Activated CD4-positive, alpha-beta T cell treated with anti-CD3 and anti-CD28 coated beads, Interleukin-2, amount 50 U/mL, for 4 hours (primary cell): ENCODE measurements around the gene PTPRS.
A peak's percentile ranks its signal among the peaks of the same experiment; 100 is the strongest.
"Not testable (repeated sequence)": the region's sequence is repeated elsewhere in the genome, so short reads cannot be mapped to it uniquely, and the experiment has no call there.

Experiments used
- DNase-seq, 2 experiments: peaks; one replicate each; pipeline ENCODE4 v3.0.0-alpha.2; 2020

Gene PTPRS

GRCh38 chr19:5340637-5341447 is at the start of gene PTPRS:
PTPRS (minus strand) TSS chr19:5340812; CDS start chr19:5286140, 54,672 bp downstream.
- peak; percentile 44 to 48 for DNase-seq

DNA sequence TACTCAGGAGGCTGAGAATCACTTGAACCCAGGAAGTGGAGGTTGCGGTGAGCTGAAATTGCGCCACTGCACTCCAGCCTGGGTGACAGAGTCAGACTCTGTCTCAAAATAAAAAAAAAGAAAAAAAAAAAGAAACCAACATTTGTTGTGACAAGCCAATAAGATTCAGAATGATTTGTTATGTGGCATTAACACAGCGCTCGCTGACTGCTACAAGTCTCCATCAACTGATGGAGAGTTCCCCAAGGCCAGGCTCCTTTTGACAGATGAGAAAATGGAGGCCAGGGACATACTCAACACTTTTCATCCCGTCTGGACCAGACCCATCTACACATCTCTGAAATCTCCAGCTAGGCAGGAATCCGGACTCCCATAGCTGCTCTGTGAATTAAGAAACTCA is 48.7 kb upstream of the PTPRS start:
- no peak for DNase-seq

DNA sequence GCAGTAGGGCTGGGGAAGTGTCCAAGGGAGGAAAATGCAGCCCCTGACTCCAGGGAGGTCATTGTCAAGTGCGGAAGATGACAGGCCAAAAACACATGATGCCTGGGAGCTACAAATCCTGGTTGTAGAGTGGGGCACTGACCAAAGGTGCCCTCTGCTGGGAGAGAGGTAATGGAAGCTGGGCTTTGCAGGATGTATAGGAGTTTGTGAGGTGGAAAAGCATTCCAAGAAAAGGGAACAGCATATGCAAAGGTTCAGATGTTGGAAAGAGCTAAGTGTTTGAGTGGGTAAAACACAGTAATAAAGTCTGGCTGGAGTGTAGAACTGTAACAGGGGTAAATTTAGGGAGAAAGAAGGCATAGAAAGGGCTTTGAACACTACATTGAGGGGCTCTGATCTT is 46.9 kb upstream of the PTPRS start:
- no peak for DNase-seq

- no peak for DNase-seq
Observed at GRCh38 chr19:5386841-5387240, 46.2 kb upstream of the PTPRS start.

GRCh38 chr19:5381197-5381596 is 40.6 kb upstream of the PTPRS start:
- DNase-seq, result not testable (repeated sequence)

GRCh38 chr19:5380215-5380919 is 39.8 kb upstream of the PTPRS start:
- DNase-seq, result no peak

DNA sequence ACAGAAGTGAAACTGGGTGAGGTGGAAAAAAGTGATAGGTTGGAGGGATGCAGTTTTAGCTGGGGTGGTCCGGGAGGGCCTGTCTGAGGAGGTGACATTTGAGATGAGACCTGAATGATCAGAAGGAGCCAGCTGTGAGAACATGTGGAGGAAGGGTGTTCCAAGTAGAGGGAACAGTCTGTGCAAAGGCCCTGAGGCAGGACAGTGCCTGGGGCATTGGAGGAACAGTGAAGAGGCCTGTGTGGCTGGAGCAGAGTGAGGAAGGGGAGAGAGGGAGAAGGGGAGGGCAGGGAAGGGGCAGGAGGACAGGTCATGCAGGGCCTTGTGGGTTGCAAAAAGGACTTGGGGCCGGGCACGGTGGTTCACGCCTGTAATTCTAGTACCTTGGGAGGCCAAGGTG is 36.3 kb upstream of the PTPRS start:
- DNase-seq, result no peak

GRCh38 chr19:5372572-5373200 is 32.1 kb upstream of the PTPRS start:
- DNase-seq, result no peak

DNA sequence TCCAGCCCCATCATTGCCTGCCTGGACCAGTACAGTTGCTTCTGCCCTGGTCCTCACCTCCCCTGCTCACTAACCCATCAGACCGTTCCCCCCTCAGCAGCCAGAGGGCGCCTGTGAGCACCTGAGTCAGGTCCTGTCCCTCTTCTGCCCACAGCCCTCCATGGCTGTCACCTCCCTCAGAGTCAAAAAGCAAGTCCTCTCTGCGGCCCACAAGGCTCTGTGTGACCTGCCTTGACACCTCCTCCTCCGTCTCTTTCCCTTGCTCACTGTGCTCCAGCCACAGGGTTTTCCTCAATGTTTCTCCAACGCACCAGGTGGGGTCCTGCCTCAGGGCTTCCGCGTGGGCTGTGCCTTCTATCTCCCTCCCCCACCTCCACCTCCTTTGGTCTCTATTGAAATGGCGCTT is 29.4 kb upstream of the PTPRS start:
- peak; percentile 31 for DNase-seq

DNA sequence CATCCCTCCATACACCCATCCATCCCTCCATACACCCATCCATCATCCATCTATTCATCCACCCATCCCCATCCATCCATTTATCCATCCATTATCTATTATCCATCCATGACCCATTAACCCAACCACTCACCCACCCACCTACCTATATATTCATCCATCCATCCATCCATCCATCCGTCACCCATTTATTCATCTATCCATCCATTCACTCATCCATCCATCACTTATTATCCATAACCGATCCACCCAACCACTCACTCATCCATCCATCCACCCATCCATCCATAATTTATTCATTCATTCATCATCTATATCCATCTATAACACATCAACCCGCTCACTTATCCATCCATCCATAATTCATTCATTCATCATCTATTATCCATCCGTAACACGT is 28.7 kb upstream of the PTPRS start:
- no peak for DNase-seq

GRCh38 chr19:5367530-5368133 is 27.0 kb upstream of the PTPRS start:
- no peak for DNase-seq

DNA sequence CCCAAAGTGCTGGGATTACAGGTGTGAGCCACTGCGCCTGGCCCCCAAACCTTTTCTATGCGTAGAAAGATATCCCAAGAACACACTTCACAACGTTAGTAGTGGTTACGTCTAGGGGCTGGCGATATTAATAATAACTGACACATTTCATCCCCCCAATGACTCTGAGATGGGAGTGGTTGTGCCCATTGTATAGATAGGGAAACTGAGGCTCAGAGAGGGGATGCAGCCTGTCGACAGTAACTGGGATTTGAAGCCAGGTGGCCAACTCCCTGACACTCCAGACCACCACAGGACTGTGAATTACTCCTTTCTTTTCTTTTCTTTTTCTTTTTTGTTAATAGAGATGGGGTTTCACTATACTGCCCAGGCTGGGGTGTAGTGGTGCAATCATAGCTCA is 25.3 kb upstream of the PTPRS start:
- no peak for DNase-seq

DNA sequence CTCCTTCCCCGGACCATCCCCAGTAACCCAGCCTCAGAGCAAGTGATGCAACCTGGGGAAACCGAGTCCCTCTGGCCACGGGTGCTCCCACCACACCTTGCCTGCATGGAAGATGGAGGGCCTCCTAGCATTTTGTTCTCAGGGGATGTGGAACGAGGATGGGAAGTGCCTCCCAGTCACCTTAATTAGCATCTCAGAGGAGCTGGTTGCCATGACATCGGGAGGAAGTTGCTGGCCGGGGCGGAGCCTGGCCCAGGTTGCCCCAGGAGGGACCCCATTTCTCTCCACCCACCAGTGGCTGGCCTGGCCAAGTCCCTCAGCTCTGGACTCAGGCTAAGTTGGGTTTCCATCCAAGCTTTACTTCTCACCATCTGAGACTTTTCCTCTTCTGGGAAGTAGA is 24.1 kb upstream of the PTPRS start:
- DNase-seq, result no peak

GRCh38 chr19:5361839-5362238 is 21.2 kb upstream of the PTPRS start:
- not testable (repeated sequence) for DNase-seq

- no peak for DNase-seq
Observed at GRCh38 chr19:5361407-5361806, 20.8 kb upstream of the PTPRS start.

- DNase-seq, result no peak
Observed at GRCh38 chr19:5360003-5360780, 19.6 kb upstream of the PTPRS start.

- no peak for DNase-seq
Observed at GRCh38 chr19:5358173-5358800, 17.7 kb upstream of the PTPRS start.

DNA sequence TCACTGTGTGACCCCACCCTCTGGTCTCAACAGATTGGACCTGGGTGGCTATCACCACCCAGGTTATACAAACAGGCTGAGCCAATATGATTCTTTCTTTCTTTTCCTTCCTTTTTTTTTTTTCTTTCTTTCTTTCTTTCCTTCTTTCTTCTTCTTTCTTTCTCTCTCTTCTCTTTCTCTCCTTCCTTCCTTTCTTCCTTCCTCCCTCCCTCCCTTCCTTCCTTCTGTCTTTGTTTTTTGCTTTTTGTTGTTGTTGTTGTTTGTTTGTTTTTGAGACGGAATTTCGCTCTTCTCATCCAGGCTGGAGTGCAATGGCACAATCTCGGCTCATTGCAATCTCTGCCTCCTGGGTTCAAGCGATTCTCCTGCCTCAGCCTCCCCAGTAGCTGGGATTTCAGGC is 17.0 kb upstream of the PTPRS start:
- no peak for DNase-seq

- no peak for DNase-seq
Observed at GRCh38 chr19:5356918-5357317, 16.3 kb upstream of the PTPRS start.

DNA sequence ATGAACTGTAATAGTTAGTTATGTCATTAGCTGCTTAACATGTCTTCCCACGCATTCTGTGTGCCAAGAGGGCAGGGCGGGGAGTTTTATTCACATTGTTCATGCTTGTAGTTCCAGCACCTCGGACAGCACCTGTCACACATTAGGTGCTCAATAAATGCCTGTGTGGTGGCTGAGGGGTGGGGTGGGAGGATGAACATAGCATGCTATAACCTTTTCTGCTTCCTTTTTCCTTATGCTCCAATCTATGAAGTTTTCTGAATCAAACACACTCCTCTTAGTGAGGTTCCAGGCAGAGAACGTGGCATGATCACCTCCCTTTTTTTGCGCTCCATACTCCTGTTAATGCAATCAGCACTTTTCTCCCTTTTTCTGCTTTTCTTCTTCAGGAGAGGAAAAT is 15.8 kb upstream of the PTPRS start:
- no peak for DNase-seq

- DNase-seq, result no peak
Observed at GRCh38 chr19:5355693-5356092, 15.1 kb upstream of the PTPRS start.

DNA sequence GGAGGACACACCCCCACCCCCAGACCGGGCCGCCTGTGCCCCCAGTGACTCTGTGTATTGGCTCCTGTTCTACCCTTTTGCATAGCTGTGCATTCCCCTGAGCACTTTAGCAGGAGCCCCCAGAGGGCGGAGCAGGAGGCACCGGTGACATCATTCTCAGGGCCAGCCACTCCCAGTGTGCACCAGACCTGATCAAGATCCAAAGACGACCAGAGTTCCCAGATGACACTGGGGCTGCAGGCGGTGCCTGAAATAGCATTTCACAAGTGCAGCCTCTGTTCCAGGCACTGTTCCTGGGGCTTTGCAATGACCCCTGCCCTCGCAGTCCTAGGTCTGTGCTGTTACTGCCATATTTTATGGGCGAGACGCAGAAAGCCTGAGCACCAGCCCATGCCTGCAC is 14.5 kb upstream of the PTPRS start:
- DNase-seq, result no peak
